Progenitor cell of endocrine pancreas (in vitro differentiated cells): ENCODE data around the gene MTERF4. TPM values are rescaled to one million over a fixed set of nuclear protein-coding genes. Genes with fewer than 3 reads are reported as not detected.

Experiments used
- DNase-seq: peaks from one replicate; pipeline ENCODE4 v3.0.0; 2021; ENCODE audit warnings: low spot score; ENCODE audit not compliant: unreplicated experiment
- H3K27ac Mint-ChIP-seq: 2 replicates; pipeline ENCODE4 v1.8.0; 2021; ENCODE audit warnings: mild to moderate bottlenecking, moderate library complexity, mixed read lengths
- H3K27me3 Mint-ChIP-seq: 2 replicates; pipeline ENCODE4 v1.8.0; 2021; ENCODE audit warnings: mixed read lengths
- H3K36me3 Mint-ChIP-seq: 2 replicates; pipeline ENCODE4 v1.8.0; 2022; ENCODE audit warnings: mixed read lengths; ENCODE audit not compliant: insufficient read depth
- H3K4me1 Mint-ChIP-seq: 2 replicates; pipeline ENCODE4 v1.8.0; 2021; ENCODE audit warnings: low read depth, mixed read lengths
- H3K4me3 Mint-ChIP-seq: 2 replicates; pipeline ENCODE4 v1.8.0; 2021; ENCODE audit warnings: low read depth, mild to moderate bottlenecking, moderate library complexity, mixed read lengths
- H3K9me3 Mint-ChIP-seq: 2 replicates; pipeline ENCODE4 v1.8.0; 2021; ENCODE audit warnings: low read depth, mixed read lengths
- total RNA-seq: library from RNA; stranded (reverse); gene quantifications from 2 replicates; pipeline ENCODE4 v1.2.1, GENCODE V29; 2021
- TF ChIP-seq, protein P1 (sequence below): fragments of 200-600 bp; sonication (generic); IDR thresholded peaks from one replicate; pipeline ENCODE4 v1.5.0; 2021; ENCODE audit warnings: antibody characterized with exemption, mild to moderate bottlenecking; ENCODE audit not compliant: unreplicated experiment

The MTERF4 gene
- total RNA-seq, 1 donor from 2014 or later: 63.0 TPM

DNA sequence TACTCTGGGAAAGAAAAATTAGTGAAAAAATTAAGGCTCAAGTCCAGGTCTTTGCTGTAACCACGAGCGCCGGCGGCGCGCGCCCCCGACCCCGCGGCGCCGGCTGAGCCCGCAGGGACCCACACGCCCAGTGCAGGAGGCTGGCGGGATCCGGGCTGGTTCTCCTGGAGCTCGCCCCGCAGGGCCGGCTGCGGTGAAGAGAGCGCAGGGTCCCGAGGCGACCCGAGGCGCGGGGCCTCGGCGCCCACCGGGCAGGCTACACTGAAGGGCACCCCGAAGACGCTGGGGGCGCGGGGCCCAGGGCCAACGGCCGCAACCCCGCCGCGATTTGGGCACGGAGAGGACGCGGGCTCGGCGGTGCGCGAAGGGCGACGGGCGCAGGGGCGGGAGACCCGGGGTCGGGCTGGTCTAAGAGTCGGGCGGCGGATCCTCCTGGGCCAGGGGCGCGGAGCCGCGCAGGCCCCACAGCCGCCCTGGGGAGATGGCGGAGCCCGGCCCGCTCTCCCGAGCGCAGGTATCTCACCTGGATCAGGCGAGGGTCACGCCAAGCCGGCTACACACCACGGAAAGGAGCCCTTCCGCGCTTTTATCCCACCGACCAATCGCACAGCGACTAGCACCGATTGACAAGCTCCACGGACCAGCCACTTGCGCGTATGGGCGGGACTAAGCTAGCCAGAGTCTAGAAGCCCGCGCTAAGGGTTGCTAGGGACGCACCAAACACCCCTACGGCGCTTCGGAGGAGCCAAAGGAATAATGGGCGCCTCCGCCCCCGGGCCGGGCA lies 47.0 kb upstream of the MTERF4 start, which contains the start of gene PASK:
TSS of gene PASK (minus strand) at position 582 of the 784 bp plus-strand sequence. CDS start 6,440 bp downstream, outside the sequence.
- peaks cover 22% of the 10 kb centered on the region for H3K4me1 Mint-ChIP-seq
- H3K9me3 Mint-ChIP-seq: no peaks in the 10 kb centered on the region
- H3K36me3 Mint-ChIP-seq: peaks cover 2% of the 10 kb centered on the region
- no peaks in the 10 kb centered on the region for H3K27me3 Mint-ChIP-seq
- peak; percentile 88 for DNase-seq
- TF ChIP-seq, protein P1, sequence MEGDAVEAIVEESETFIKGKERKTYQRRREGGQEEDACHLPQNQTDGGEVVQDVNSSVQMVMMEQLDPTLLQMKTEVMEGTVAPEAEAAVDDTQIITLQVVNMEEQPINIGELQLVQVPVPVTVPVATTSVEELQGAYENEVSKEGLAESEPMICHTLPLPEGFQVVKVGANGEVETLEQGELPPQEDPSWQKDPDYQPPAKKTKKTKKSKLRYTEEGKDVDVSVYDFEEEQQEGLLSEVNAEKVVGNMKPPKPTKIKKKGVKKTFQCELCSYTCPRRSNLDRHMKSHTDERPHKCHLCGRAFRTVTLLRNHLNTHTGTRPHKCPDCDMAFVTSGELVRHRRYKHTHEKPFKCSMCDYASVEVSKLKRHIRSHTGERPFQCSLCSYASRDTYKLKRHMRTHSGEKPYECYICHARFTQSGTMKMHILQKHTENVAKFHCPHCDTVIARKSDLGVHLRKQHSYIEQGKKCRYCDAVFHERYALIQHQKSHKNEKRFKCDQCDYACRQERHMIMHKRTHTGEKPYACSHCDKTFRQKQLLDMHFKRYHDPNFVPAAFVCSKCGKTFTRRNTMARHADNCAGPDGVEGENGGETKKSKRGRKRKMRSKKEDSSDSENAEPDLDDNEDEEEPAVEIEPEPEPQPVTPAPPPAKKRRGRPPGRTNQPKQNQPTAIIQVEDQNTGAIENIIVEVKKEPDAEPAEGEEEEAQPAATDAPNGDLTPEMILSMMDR: no peak
- peak within 1 kb of the TSS; percentile 96 for H3K27ac Mint-ChIP-seq
- H3K4me3 Mint-ChIP-seq: peak within 1 kb of the TSS; percentile 91

DNA sequence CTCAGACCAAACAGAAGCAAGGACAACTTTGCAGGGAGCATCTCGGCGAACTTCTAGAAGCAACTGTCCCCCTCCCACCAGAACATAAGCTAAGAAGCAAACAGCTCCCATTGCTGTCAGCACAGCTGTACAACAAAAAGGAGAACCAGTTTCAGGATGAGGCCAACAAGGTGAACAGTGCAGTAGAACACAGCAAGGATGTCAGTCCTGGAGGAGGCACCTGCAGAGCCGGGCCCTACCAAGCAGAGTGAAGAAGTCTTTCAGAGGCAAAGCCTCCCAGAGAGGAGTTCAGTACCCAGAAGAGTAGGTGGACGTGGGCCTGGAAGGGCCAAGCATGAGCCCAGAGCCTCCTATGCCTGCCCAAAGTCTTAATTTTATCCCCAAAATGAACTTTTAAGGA lies 46.2 kb upstream of the MTERF4 start:
- Mint-ChIP-seq H3K4me1 (peaks cover 22% of the 10 kb centered on the region), H3K27me3 (no peaks in the 10 kb centered on the region), H3K9me3 (no peaks in the 10 kb centered on the region), H3K27ac (peak overlapping the region; percentile 29), H3K36me3 (peaks cover under 1% of the 10 kb centered on the region), H3K4me3 (peak overlapping the region; percentile 91)
- no peak for DNase-seq
- TF ChIP-seq, protein P1: no peak

DNA sequence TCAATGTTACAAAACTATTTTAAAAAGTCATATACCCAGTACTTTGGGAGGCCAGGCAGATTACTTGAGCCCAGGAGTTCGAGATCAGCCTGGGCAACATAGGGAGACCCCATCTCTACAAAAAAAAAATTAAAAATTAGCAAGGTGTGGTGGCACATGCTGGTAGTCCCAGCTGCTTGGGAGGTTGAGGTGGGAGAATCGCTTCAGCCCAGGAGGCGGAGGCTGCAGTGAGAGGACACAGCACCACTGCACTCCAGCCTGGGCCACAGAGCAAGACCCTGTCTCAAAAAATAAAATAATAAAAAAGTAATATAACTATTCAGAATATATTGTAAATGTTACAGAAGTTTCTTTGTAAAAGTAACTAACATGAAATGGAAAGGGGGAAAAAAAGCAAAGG lies 45.2 kb upstream of the MTERF4 start:
- H3K9me3 Mint-ChIP-seq: no peaks in the 10 kb centered on the region
- H3K4me3 Mint-ChIP-seq: peak overlapping the region; percentile 91

DNA sequence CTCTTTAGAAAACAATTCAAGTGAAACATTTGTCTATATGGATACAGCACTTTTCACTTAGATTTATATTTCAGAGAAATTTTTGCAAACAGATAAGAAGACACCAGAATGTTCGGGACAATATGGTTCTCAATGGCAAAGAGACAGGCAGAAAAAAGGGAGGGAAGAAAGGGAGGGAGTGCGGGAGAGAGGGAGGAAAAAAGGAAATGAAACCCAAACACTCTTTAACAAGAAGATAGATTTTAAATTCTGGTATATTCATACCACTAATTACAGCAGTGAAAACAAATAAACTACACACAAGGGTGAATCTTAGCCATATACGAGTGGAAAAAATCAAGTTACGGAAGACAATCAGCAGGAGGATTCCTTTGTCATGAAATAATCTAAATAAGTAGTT lies 44.2 kb upstream of the MTERF4 start:
- Mint-ChIP-seq H3K27me3 (no peaks in the 10 kb centered on the region), H3K4me3 (no peak overlapping the region), H3K27ac (no peak overlapping the region), H3K4me1 (peaks cover 20% of the 10 kb centered on the region), H3K9me3 (no peaks in the 10 kb centered on the region), H3K36me3 (no peaks in the 10 kb centered on the region)
- TF ChIP-seq, protein P1: no peak
- DNase-seq: no peak

More for the DNA sequence above, 45.2 kb upstream of the MTERF4 start:
- TF ChIP-seq, protein P1: no peak
- Mint-ChIP-seq H3K4me1 (peaks cover 22% of the 10 kb centered on the region), H3K36me3 (no peaks in the 10 kb centered on the region), H3K27ac (no peak overlapping the region), H3K27me3 (no peaks in the 10 kb centered on the region)
- no peak for DNase-seq

DNA sequence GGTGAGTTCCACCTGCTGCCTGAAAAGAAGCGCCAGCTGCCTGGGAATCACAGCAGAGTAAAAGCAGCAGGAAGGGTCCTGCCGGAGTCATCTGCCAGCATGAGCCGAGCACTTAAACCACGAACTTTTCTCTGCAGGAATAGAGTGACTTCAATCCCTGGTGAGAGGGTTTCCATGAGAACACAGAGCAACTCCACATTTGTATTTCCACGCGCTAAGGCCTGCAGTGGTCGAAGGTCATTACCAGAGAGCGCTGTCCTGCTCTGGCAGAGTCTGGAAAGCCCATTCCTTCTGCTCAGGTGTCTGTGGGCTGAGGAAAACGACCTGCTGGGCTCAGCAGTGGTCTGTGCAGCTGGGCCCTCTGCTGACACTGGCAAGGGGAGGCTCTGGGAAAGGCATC lies 40.5 kb upstream of the MTERF4 start:
- no peaks in the 10 kb centered on the region for H3K27me3 Mint-ChIP-seq
- H3K27ac Mint-ChIP-seq: no peak overlapping the region
- H3K36me3 Mint-ChIP-seq: no peaks in the 10 kb centered on the region
- DNase-seq: no peak
- no peaks in the 10 kb centered on the region for H3K9me3 Mint-ChIP-seq
- H3K4me1 Mint-ChIP-seq: no peaks in the 10 kb centered on the region
- no peak overlapping the region for H3K4me3 Mint-ChIP-seq
- TF ChIP-seq, protein P1: no peak
